ENCODE results near the gene YWHAQ.

Gene YWHAQ

GRCh38 chr2:9570182-9571060, 60.4 kb downstream of the YWHAQ start:
- DNase-seq, result no peak
- peaks cover 1% of the 10 kb centered on the region for H3K4me1 Mint-ChIP-seq
- peak overlapping the region; percentile 45 for H3K27ac Mint-ChIP-seq
- no peaks in the 10 kb centered on the region for H3K36me3 Mint-ChIP-seq (ENCODE audit: low read depth)
- H3K27me3 Mint-ChIP-seq (ENCODE audit: low read depth, poor library complexity), result peaks cover 3% of the 10 kb centered on the region
- H3K4me3 Mint-ChIP-seq, result no peak overlapping the region
- H3K9me3 Mint-ChIP-seq, result no peaks in the 10 kb centered on the region
- TF ChIP-seq, protein P1, sequence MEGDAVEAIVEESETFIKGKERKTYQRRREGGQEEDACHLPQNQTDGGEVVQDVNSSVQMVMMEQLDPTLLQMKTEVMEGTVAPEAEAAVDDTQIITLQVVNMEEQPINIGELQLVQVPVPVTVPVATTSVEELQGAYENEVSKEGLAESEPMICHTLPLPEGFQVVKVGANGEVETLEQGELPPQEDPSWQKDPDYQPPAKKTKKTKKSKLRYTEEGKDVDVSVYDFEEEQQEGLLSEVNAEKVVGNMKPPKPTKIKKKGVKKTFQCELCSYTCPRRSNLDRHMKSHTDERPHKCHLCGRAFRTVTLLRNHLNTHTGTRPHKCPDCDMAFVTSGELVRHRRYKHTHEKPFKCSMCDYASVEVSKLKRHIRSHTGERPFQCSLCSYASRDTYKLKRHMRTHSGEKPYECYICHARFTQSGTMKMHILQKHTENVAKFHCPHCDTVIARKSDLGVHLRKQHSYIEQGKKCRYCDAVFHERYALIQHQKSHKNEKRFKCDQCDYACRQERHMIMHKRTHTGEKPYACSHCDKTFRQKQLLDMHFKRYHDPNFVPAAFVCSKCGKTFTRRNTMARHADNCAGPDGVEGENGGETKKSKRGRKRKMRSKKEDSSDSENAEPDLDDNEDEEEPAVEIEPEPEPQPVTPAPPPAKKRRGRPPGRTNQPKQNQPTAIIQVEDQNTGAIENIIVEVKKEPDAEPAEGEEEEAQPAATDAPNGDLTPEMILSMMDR (IDR thresholded peaks at IDR 0.05), result no peak

DNA sequence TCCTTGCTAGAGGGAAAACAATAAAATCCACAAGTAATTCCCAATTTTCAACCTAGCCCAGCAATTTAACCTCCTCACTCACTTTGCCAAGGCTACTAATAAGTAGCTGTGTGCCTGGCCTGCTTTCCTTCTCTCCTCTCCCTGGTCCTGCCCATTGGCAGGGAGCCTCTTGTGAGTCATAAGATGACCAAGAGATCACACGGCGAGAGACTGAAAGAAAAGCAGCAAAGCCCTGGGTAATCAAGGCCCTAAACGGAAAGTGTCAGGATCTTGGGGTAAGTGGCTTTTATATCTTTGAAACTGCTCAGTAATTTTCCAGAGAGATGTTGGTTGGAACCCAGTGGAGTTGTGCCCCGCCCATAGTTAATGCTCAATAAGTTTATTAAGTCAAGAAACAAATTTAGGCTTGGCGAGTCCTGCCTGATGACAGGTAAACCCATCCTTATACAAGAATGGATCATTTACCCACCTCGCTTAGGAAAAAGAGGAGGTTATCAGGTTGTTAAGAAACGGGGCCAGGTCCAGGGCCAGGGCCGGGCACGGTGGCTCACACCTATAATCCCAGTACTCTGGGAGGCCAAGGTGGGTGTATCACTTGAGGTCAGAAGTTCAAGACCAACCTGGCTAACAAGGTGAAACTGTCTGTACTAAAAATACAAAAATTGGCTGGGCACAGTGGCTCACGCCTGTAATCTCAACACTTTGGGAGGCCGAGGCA, 65.2 kb downstream of the YWHAQ start:
- peaks cover 25% of the 10 kb centered on the region for H3K4me1 Mint-ChIP-seq
- H3K36me3 Mint-ChIP-seq (ENCODE audit: low read depth), result peaks cover 10% of the 10 kb centered on the region
- no peak overlapping the region for H3K27ac Mint-ChIP-seq
- no peak for DNase-seq
- H3K27me3 Mint-ChIP-seq (ENCODE audit: low read depth, poor library complexity), result no peaks in the 10 kb centered on the region
- no peak overlapping the region for H3K4me3 Mint-ChIP-seq
- no peaks in the 10 kb centered on the region for H3K9me3 Mint-ChIP-seq
- TF ChIP-seq, protein P1 (IDR thresholded peaks at IDR 0.05), result no peak

DNA sequence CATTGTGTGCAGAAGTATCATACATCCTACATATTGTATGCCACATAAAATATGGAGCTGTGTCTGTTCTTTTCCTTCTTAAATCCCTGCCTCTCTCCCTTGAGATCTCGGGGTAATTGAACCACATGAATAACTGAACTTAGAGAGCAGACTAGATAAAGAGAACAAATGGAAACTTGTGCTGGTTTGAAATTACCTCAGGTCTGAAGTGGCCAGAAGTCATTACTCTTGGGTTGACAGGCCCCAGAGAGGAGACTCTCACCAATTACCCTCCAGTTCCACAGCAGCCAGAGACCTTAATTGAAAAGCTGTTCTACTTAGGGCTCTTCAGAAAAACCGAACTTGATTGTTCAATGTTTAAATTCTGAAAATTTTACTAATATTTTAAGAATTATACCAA, 70.2 kb downstream of the YWHAQ start:
- Mint-ChIP-seq H3K4me3 (no peak overlapping the region), H3K27ac (peak overlapping the region; percentile 80), H3K27me3 (ENCODE audit: low read depth, poor library complexity) (peaks cover 4% of the 10 kb centered on the region), H3K36me3 (ENCODE audit: low read depth) (peaks cover 24% of the 10 kb centered on the region), H3K9me3 (no peaks in the 10 kb centered on the region), H3K4me1 (peaks cover 50% of the 10 kb centered on the region)
- DNase-seq, result no peak
- TF ChIP-seq, protein P1 (IDR thresholded peaks at IDR 0.05), result no peak

GRCh38 chr2:9558948-9559381, 71.8 kb downstream of the YWHAQ start:
- Mint-ChIP-seq H3K9me3 (no peaks in the 10 kb centered on the region), H3K36me3 (ENCODE audit: low read depth) (peaks cover 24% of the 10 kb centered on the region), H3K4me1 (peaks cover 58% of the 10 kb centered on the region), H3K27me3 (ENCODE audit: low read depth, poor library complexity) (peaks cover 4% of the 10 kb centered on the region), H3K4me3 (peak overlapping the region; percentile 20), H3K27ac (peak overlapping the region; percentile 53)
- DNase-seq, result no peak
- TF ChIP-seq, protein P1 (IDR thresholded peaks at IDR 0.05), result no peak

DNA sequence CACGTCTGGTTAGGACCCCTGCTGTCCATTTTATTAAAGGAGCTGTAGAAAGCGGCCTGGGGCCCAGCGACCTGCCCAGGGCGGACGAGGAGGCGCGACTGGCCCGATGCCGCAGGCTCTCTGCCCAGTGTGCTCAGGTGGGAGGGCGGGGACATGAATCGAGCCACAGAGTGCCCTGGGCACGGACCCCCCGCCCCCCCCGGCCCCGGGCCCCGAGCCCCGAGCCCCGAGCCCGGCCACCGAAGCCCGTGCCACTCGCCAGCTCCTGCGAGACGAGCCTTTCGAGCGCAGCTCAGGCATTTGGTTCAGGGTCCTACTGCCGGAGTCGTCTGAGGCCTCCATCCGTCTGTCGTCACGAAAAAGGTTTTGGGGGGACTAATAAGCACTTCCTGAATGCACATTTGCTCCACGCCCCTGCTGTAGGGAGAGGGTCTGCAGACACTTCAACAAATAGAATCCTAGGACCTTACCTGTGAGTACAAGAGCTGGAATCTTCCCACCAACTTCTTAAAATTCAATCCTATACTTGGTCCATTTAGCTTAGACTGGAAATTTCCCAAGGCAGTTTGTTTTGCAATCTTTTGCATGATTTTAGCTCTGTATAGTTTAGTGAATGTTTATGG, 74.6 kb downstream of the YWHAQ start:
- DNase-seq, result no peak
- Mint-ChIP-seq H3K27ac (peak overlapping the region; percentile 100), H3K4me1 (peaks cover 63% of the 10 kb centered on the region), H3K27me3 (ENCODE audit: low read depth, poor library complexity) (peaks cover 4% of the 10 kb centered on the region), H3K9me3 (no peaks in the 10 kb centered on the region), H3K36me3 (ENCODE audit: low read depth) (peaks cover 16% of the 10 kb centered on the region), H3K4me3 (peak overlapping the region; percentile 95)
- TF ChIP-seq, protein P1 (IDR thresholded peaks at IDR 0.05), result no peak
